Umbilical cord (tissue), 2 donors: ENCODE measurements around the gene HDLBP. TPM values are rescaled to one million over a fixed set of nuclear protein-coding genes. Genes with fewer than 3 reads are reported as not detected.

Experiments used
- DNase-seq: peaks from one replicate; pipeline ENCODE4 v3.0.0-alpha.2; 2015; ENCODE audit warnings: low spot score
- total RNA-seq: library from RNA; depleted of rRNA; stranded (reverse); fragments of >200 nt; gene quantifications from one replicate; pipeline ENCODE4 v1.2.3, GENCODE V29; 2014; ENCODE audit warnings: low replicate concordance; ENCODE audit not compliant: insufficient read depth

HDLBP gene
- total RNA-seq, 1 donor from 2014 or later = 1,280 TPM

GRCh38 chr2:241275504-241275903 is 40.0 kb downstream of the HDLBP start:
- DNase-seq = no peak

GRCh38 chr2:241274127-241274526 is 41.3 kb downstream of the HDLBP start:
- DNase-seq = no peak

- no peak for DNase-seq
Observed at GRCh38 chr2:241273210-241274020, 42.1 kb downstream of the HDLBP start.

- peak; percentile 88 for DNase-seq
Observed at GRCh38 chr2:241272303-241273209, 42.9 kb downstream of the HDLBP start.

- DNase-seq = peak; percentile 90
Observed at GRCh38 chr2:241271706-241272302, 43.7 kb downstream of the HDLBP start.

- no peak for DNase-seq
Observed at GRCh38 chr2:241270531-241270930, 44.9 kb downstream of the HDLBP start.

- no peak for DNase-seq
Observed at GRCh38 chr2:241269707-241270520, 45.6 kb downstream of the HDLBP start.

- no peak for DNase-seq
Observed at GRCh38 chr2:241268716-241269445, 46.6 kb downstream of the HDLBP start.

- no peak for DNase-seq
Observed at GRCh38 chr2:241268306-241268705, 47.2 kb downstream of the HDLBP start.

GRCh38 chr2:241267249-241268067 is 48.0 kb downstream of the HDLBP start:
- no peak for DNase-seq

- DNase-seq = no peak
Observed at GRCh38 chr2:241265506-241265905, 50.0 kb downstream of the HDLBP start.

- DNase-seq = no peak
Observed at GRCh38 chr2:241263061-241263460, 52.4 kb downstream of the HDLBP start.

GRCh38 chr2:241261628-241262027 is 53.8 kb downstream of the HDLBP start:
- no peak for DNase-seq

GRCh38 chr2:241260911-241261310 is 54.6 kb downstream of the HDLBP start:
- DNase-seq = no peak

- no peak for DNase-seq
Observed at GRCh38 chr2:241258505-241259280, 56.8 kb downstream of the HDLBP start.

GRCh38 chr2:241257419-241258032 is 57.9 kb downstream of the HDLBP start:
- DNase-seq = no peak

GRCh38 chr2:241256168-241256545 is 59.3 kb downstream of the HDLBP start:
- DNase-seq = no peak

- no peak for DNase-seq
Observed at GRCh38 chr2:241255542-241256167, 59.8 kb downstream of the HDLBP start.
